Right renal cortex interstitium (tissue), 3 donors: ENCODE measurements around the gene RNF144B. TPM values are rescaled to one million over a fixed set of nuclear protein-coding genes. Genes with fewer than 3 reads are reported as not detected.
"Not testable (repeated sequence)": the region's sequence is repeated elsewhere in the genome, so short reads cannot be mapped to it uniquely, and the experiment has no call there.

Experiments used
- DNase-seq, 3 donors: peaks; one replicate each; pipeline ENCODE4 v3.0.0-alpha.2; 2013; ENCODE audit warnings: low read depth in 3 of 3, low spot score in 2 of 3
- polyA plus RNA-seq, 3 donors: library from polyadenylated mRNA; unstranded; fragments of 120-200 nt; gene quantifications; one replicate each; pipeline ENCODE4 v1.2.1, GENCODE V29; 2013; ENCODE audit not compliant: insufficient read length in 3 of 3

The RNF144B gene
- polyA plus RNA-seq, 3 donors = 18.4 to 18.9 (median 18.9) TPM

GRCh38 chr6:18433059-18433458, 45.9 kb downstream of the RNF144B start:
- no peak for DNase-seq

- no peak for DNase-seq
These were observed 49.2 kb downstream of the RNF144B start for GRCh38 chr6:18436341-18436740.

- DNase-seq = no peak
These were observed 52.4 kb downstream of the RNF144B start for GRCh38 chr6:18439581-18439980.

GRCh38 chr6:18441251-18441979, 54.3 kb downstream of the RNF144B start:
- no peak for DNase-seq

- no peak for DNase-seq
These were observed 57.0 kb downstream of the RNF144B start for GRCh38 chr6:18444111-18444510.

- DNase-seq = no peak
These were observed 58.1 kb downstream of the RNF144B start for GRCh38 chr6:18445228-18445627.

- DNase-seq = no peak
These were observed 59.6 kb downstream of the RNF144B start for GRCh38 chr6:18446771-18447170.

GRCh38 chr6:18447552-18447951, 60.4 kb downstream of the RNF144B start:
- no peak for DNase-seq

- DNase-seq = no peak
These were observed 64.6 kb downstream of the RNF144B start for GRCh38 chr6:18451756-18452155.

GRCh38 chr6:18454446-18454845, 67.3 kb downstream of the RNF144B start:
- no peak for DNase-seq

- DNase-seq = no peak
These were observed 70.1 kb downstream of the RNF144B start for GRCh38 chr6:18457065-18457737.

GRCh38 chr6:18458086-18458485, 70.9 kb downstream of the RNF144B start:
- DNase-seq = not testable (repeated sequence)

- no peak for DNase-seq
These were observed 76.3 kb downstream of the RNF144B start for GRCh38 chr6:18463429-18463828.

- DNase-seq = no peak
These were observed 77.0 kb downstream of the RNF144B start for GRCh38 chr6:18464176-18464575.

GRCh38 chr6:18465410-18466154, 78.4 kb downstream of the RNF144B start:
- DNase-seq = no peak

- no peak for DNase-seq
These were observed 80.8 kb downstream of the RNF144B start for GRCh38 chr6:18467741-18468502.

- DNase-seq = no peak
These were observed 81.3 kb downstream of the RNF144B start for GRCh38 chr6:18468503-18468843.

- DNase-seq = no peak
These were observed 82.4 kb downstream of the RNF144B start for GRCh38 chr6:18469536-18469935.

GRCh38 chr6:18471232-18471964, 84.2 kb downstream of the RNF144B start:
- no peak for DNase-seq

- DNase-seq = no peak
These were observed 85.8 kb downstream of the RNF144B start for GRCh38 chr6:18472941-18473340.
